ENCODE data around the gene MTMR4.

DNA sequence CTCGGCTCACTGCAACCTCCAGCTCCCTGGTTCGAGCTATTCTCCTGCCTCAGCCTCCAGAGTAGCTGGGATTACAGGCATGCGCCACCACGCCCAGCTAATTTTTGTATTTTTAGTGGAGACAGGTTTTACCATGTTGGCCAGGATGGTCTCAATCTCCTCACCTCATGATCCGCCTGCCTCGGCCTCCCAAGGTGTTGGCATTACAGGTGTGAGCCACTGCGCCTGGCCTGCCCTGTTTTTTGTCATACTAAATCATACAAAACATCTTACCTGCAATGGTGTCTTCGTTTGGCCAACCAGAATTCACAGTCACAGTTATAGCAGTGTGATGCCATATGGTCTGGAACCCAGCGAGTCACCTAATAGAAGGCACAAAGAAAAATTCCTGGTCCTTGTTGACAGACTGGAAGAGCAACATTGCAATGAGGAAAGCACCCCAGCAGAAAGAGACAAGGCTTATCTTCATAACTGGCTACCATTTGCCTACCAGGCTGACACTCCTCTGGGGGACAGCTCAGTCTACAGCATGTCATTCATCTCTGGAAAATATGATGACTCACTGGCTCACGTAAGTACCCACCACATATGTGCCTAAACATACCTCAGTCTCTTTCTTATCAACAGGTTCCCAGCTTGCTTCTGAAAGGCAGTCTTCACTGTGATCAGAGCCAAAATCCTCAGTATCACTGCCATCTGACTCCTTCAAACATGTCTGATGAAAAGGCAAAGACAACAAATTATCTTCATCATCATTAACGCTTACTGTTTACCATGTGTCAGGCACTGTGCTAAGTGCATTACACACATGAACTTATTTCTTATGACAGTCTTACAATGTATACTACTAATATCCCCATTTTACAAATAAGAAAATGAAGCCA is 22.0 kb downstream of the MTMR4 start:
- TF ChIP-seq, protein P1, sequence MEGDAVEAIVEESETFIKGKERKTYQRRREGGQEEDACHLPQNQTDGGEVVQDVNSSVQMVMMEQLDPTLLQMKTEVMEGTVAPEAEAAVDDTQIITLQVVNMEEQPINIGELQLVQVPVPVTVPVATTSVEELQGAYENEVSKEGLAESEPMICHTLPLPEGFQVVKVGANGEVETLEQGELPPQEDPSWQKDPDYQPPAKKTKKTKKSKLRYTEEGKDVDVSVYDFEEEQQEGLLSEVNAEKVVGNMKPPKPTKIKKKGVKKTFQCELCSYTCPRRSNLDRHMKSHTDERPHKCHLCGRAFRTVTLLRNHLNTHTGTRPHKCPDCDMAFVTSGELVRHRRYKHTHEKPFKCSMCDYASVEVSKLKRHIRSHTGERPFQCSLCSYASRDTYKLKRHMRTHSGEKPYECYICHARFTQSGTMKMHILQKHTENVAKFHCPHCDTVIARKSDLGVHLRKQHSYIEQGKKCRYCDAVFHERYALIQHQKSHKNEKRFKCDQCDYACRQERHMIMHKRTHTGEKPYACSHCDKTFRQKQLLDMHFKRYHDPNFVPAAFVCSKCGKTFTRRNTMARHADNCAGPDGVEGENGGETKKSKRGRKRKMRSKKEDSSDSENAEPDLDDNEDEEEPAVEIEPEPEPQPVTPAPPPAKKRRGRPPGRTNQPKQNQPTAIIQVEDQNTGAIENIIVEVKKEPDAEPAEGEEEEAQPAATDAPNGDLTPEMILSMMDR (IDR thresholded peaks at IDR 0.05; ENCODE audit: low read depth, low read length, missing input control): no peak
- TF ChIP-seq GABPA (IDR thresholded peaks at IDR 0.05 in 1 of 2, conservative IDR thresholded peaks at IDR 0.05 in 1 of 2) (no peak), FOXA1 (IDR thresholded peaks at IDR 0.05) (no peak), JUND (IDR thresholded peaks at IDR 0.05) (no peak), YY1 (IDR thresholded peaks at IDR 0.05) (no peak), RXRA (IDR thresholded peaks at IDR 0.05) (no peak), EGR1 (IDR thresholded peaks at IDR 0.05; ENCODE audit: low read depth in 2 of 2) (no peak), RAD21 (IDR thresholded peaks at IDR 0.05) (no peak), HNF4G (IDR thresholded peaks at IDR 0.05) (no peak)
- TF ChIP-seq, protein P2, sequence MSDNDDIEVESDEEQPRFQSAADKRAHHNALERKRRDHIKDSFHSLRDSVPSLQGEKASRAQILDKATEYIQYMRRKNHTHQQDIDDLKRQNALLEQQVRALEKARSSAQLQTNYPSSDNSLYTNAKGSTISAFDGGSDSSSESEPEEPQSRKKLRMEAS (IDR thresholded peaks at IDR 0.05): no peak
- TF ChIP-seq, protein P3, sequence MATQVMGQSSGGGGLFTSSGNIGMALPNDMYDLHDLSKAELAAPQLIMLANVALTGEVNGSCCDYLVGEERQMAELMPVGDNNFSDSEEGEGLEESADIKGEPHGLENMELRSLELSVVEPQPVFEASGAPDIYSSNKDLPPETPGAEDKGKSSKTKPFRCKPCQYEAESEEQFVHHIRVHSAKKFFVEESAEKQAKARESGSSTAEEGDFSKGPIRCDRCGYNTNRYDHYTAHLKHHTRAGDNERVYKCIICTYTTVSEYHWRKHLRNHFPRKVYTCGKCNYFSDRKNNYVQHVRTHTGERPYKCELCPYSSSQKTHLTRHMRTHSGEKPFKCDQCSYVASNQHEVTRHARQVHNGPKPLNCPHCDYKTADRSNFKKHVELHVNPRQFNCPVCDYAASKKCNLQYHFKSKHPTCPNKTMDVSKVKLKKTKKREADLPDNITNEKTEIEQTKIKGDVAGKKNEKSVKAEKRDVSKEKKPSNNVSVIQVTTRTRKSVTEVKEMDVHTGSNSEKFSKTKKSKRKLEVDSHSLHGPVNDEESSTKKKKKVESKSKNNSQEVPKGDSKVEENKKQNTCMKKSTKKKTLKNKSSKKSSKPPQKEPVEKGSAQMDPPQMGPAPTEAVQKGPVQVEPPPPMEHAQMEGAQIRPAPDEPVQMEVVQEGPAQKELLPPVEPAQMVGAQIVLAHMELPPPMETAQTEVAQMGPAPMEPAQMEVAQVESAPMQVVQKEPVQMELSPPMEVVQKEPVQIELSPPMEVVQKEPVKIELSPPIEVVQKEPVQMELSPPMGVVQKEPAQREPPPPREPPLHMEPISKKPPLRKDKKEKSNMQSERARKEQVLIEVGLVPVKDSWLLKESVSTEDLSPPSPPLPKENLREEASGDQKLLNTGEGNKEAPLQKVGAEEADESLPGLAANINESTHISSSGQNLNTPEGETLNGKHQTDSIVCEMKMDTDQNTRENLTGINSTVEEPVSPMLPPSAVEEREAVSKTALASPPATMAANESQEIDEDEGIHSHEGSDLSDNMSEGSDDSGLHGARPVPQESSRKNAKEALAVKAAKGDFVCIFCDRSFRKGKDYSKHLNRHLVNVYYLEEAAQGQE (IDR thresholded peaks at IDR 0.05): no peak
